RWPE2 (cell line): Measurements from ENCODE around the gene PNKP.

Source experiments
- ATAC-seq: fragments of 200-7000 bp; cut with Tn5 transposase; 3 replicates; pipeline ENCODE4 v1.9.1; 2021; ENCODE audit warnings: low read depth
- DNase-seq: peaks from one replicate; pipeline ENCODE4 v3.0.0-alpha.2; 2020; ENCODE audit warnings: low spot score
- H3K27ac ChIP-seq: fragments of 450-650 bp; 2 replicates; pipeline ENCODE4 v1.5.1; 2017; ENCODE audit warnings: mild to moderate bottlenecking; ENCODE audit not compliant: poor library complexity, severe bottlenecking
- H3K27me3 ChIP-seq: fragments of 250-450 bp; sonication (Bioruptor Pico); 2 replicates; pipeline ENCODE4 v1.5.1; 2021; ENCODE audit warnings: mild to moderate bottlenecking, moderate library complexity; ENCODE audit not compliant: insufficient read depth, poor library complexity, severe bottlenecking
- H3K36me3 ChIP-seq: fragments of 250-450 bp; sonication (Bioruptor Pico); 2 replicates; pipeline ENCODE4 v1.5.1; 2020; ENCODE audit warnings: low read depth, mild to moderate bottlenecking, moderate library complexity
- H3K4me1 ChIP-seq: fragments of 250-450 bp; sonication (Bioruptor Pico); 2 replicates; pipeline ENCODE4 v1.5.1; 2021; ENCODE audit warnings: mild to moderate bottlenecking, moderate library complexity; ENCODE audit not compliant: insufficient read depth, poor library complexity, severe bottlenecking
- H3K4me3 ChIP-seq: fragments of 250-450 bp; sonication (Bioruptor Pico); 2 replicates; pipeline ENCODE4 v1.5.1; 2021; ENCODE audit warnings: mild to moderate bottlenecking, moderate library complexity; ENCODE audit not compliant: severe bottlenecking
- H3K9me3 ChIP-seq: fragments of 250-450 bp; sonication (Bioruptor Pico); 2 replicates; pipeline ENCODE4 v1.5.1; 2021; ENCODE audit warnings: mild to moderate bottlenecking, moderate library complexity; ENCODE audit not compliant: severe bottlenecking
- TF ChIP-seq, protein P1 (sequence below): fragments of 450-650 bp; IDR thresholded peaks from one replicate; pipeline ENCODE4 v1.5.1; 2017; ENCODE audit warnings: mild to moderate bottlenecking, moderate library complexity; ENCODE audit not compliant: poor library complexity, severe bottlenecking

Gene PNKP

DNA sequence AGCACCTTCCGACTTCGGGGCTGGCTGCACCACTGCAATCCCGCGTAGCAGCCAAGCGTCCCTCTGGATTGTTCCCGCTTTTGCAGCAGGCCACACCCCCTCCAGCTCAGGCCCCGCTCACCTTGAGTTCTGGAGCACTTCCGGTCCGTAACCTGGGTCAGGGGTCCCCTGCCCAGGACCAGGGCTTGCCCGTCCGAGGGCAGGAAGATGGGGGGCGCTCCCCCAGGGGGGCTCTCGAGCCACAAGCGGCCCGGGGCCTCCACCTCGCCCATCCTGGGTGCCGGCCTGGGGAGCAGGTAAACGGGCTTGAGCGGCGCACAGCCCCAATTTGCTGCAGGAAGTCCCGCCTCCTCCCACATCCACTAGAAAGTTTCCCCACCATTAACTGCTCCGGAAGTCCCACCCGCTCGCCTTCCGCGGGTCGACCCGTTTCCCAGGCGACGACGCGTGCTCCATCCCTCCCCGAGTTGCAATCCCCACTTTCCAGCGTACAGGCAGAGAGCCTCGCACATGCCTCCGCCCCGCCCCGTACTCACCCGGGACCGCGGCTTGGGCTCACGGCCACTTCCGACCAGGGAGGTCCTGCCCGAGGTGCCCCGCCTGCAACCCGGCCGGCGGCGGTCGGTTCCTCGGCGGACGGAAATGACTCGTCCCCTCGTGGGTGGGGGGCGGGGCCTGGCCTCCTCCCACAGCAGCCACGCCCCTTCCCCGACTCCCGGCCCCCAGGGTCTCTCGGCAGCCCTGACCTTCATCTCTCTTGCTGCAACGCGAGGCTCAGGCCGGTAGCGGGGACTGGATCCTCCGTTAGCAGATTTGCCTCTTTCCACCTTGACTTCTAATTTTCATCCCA is at the start of gene PNKP:
Gene PNKP, minus strand, starts transcription at position 644 of the 850 bp plus-strand sequence. Its CDS starts 372 bp downstream, at position 272.
- Histone ChIP-seq H3K27me3 (no peaks in the 10 kb centered on the region), H3K4me1 (peaks cover 15% of the 10 kb centered on the region), H3K27ac (peak within 1 kb of the TSS; percentile 83), H3K4me3 (peak within 1 kb of the TSS; percentile 91), H3K36me3 (peaks cover 37% of the 10 kb centered on the region), H3K9me3 (no peaks in the 10 kb centered on the region)
- TF ChIP-seq, protein P1, sequence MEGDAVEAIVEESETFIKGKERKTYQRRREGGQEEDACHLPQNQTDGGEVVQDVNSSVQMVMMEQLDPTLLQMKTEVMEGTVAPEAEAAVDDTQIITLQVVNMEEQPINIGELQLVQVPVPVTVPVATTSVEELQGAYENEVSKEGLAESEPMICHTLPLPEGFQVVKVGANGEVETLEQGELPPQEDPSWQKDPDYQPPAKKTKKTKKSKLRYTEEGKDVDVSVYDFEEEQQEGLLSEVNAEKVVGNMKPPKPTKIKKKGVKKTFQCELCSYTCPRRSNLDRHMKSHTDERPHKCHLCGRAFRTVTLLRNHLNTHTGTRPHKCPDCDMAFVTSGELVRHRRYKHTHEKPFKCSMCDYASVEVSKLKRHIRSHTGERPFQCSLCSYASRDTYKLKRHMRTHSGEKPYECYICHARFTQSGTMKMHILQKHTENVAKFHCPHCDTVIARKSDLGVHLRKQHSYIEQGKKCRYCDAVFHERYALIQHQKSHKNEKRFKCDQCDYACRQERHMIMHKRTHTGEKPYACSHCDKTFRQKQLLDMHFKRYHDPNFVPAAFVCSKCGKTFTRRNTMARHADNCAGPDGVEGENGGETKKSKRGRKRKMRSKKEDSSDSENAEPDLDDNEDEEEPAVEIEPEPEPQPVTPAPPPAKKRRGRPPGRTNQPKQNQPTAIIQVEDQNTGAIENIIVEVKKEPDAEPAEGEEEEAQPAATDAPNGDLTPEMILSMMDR = no peak
- ATAC-seq (peak; percentile 53), DNase-seq (peak; percentile 93)

DNA sequence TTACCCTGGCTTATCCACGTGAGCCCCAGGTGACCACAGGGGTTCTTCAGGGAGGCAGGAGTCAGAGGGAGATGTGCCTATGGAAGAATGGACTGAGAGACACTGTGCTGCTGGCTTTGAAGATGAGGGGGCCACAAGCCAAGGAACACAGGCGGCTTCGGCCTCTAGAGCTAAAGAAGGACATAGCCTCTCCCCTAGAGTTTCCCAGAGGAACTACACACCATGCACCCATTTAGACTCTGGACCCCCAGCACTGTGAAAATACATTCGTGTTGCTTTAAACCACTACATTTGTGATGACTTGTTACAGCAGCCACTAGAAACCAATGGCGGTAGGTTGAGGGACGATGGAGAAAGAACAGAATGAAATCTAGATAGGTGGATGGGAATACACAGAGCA is 47.9 kb upstream of the PNKP start:
- Histone ChIP-seq H3K36me3 (peaks cover 47% of the 10 kb centered on the region), H3K27ac (no peak overlapping the region), H3K27me3 (no peaks in the 10 kb centered on the region), H3K4me1 (no peaks in the 10 kb centered on the region), H3K9me3 (no peaks in the 10 kb centered on the region), H3K4me3 (no peak overlapping the region)
- TF ChIP-seq, protein P1 = no peak
- no peak for ATAC-seq
- DNase-seq = no peak

GRCh38 chr19:49913720-49914119 is 46.3 kb upstream of the PNKP start:
- Histone ChIP-seq H3K36me3 (peaks cover 55% of the 10 kb centered on the region), H3K4me3 (no peak overlapping the region), H3K27me3 (no peaks in the 10 kb centered on the region), H3K9me3 (no peaks in the 10 kb centered on the region), H3K4me1 (no peaks in the 10 kb centered on the region), H3K27ac (no peak overlapping the region)
- ATAC-seq = no peak
- no peak for DNase-seq
- TF ChIP-seq, protein P1 = no peak

DNA sequence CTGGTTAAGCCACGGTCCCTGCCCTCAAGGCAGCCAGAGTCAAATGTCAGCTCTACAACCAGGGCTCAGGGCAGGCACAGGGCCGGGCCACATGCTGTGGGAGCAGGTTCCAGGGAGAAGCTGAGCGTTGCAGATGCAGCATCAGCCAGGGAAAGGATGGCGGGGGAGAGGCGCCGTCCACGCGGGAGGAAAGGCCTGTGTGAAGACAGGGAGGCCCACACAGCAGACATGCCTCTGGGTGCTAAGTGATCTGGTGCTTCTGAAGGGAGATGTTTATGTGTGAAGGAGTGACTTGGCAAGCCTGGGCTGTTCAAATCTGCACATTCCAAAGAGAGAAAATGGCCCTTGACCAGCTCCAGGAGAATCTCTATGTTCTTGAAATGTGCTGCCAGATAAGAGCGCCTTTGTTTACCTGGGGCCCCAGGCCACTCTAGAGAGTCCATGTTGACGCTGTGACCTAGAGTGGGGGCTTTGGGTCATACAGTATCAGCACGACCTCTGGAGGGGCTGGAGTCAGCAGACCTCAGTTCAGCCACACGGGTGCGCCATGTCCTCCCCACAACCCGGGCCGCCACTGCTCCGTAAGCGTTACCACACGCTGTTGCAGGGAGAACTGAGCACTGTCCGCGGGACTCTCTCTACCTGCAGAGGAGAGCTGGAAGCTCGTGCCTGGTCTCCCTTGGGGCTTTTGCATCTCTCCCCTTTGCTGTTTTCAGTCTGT is 45.7 kb upstream of the PNKP start:
- H3K36me3 ChIP-seq = peaks cover 58% of the 10 kb centered on the region
- no peaks in the 10 kb centered on the region for H3K27me3 ChIP-seq
- no peak overlapping the region for H3K4me3 ChIP-seq
- TF ChIP-seq, protein P1 = no peak
- H3K27ac ChIP-seq = no peak overlapping the region
- no peaks in the 10 kb centered on the region for H3K9me3 ChIP-seq
- ATAC-seq (no peak), DNase-seq (no peak)
- no peaks in the 10 kb centered on the region for H3K4me1 ChIP-seq
